NOMO-1 treated with dmso at 0.1 percent for 144 hours (cell line): ENCODE data around the gene UGT2A3.

Experiments
- DNase-seq: peaks from one replicate; lab custom pipeline; 2025; ENCODE audit not compliant: unreplicated experiment; lab: John Stamatoyannopoulos, UW

UGT2A3 gene

DNA sequence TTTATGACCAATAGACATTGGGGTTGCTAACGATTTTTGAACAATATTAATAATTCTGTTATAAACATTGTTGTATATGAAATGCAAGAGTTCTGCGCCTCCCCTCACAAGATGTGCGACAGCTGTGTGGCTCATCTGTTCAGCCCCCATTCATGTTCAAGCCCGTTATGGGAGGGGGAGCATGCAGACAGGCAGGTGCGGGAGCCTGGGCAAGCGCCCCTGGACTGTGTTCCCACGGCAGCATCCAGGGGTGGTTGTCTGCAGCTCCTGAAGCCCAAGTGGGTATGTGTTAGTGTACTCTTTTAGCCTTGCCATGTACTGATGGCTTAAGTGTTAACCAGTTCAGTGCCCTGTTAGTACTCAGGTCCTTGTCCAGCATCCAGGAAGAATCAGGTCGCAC is 34.6 kb downstream of the UGT2A3 start:
- DNase-seq, result no peak

DNA sequence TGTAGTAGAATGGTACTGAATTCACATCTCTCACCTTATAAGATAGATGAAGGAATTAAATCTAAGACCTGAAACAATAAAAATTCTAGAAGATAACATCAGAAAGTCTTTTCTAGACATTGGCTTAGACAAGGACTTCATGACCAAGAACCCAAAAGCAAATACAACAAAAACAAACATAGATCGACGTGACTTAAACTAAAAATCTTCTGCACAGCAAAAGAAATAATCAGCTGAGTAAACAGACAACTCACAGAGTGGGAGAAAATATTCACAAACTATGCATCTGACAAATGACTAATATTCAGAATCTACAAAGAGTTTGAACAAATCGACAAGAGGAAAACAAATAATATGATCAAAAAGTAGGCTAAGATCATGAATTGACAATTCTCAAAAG is 38.8 kb downstream of the UGT2A3 start:
- no peak for DNase-seq

DNA sequence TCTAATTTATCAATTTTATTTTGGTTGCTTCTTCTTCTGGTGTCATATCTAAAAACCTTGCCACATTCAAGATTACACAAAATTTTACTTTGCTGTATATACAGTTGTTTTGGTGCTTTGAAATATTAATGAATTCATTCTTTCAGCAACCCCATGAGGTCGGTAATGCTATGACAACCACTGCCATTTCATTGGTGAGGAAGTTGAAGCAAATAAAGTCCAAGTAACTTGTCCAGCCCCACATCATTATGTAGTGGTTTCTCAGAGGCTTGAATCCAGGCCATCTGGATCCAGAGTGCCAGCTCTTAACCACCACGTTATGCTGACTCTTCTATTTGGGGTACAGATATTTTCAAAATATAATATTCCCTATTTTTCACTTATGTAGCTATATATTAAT is 42.2 kb downstream of the UGT2A3 start:
- DNase-seq, result no peak

DNA sequence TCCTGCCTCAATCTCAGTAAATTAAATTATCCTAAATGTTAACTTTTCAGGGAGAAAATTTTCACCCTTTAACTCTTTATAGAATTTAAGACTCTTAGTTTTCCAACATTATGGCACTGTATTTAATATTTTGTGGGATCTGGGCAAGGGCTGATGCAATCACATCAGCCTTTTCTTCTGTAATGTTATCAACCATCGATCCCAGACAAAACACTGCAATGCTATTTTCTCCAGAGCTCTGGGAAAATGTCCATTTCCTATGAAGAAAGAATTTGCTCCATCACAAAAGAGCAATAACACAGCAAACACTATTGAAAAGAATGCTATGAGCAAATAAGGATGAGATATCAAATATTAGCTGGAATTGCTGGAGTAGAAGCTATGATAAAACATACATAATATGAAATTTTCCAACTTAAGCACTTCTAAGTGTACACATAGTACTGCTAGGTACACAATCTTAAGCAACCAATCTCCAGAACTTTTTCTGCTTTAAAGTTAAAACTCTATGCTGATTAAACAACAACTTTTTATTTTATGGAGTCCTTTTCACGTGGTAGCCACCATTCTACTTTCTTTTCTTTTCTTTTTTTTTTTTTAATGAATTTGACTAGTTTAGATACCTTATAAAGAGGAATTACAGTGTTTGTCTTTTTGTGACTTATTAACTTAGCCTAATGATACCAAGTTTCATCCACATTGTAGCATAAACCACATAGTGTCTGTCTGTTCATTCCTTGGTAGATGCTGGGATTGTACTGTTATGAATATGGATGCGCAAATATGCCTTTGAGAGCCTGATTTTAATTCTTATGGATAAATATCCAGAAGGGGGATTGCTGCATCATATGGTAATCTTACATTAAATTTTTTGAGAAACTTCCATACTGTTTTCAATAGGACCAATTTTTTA is 43.6 kb downstream of the UGT2A3 start:
- no peak for DNase-seq

DNA sequence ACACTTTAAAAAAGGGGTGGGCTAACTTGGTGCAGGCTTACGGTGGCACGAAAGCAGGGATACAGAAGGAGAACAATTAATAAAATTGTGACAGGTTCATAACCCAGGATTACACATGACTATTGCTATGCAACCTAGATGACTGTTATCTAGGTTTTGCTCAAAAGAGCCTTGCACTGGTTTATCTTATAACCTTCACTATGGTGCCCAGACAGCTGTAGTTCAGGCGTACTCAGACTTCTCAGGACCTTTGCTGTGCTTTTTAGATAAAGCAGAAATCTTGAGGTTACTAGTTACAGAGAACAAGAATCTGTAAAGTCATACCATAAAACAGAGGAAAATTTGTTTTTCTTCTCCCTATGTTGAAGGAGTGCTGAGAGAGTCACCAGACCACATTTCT is 44.4 kb downstream of the UGT2A3 start:
- DNase-seq, result no peak

DNA sequence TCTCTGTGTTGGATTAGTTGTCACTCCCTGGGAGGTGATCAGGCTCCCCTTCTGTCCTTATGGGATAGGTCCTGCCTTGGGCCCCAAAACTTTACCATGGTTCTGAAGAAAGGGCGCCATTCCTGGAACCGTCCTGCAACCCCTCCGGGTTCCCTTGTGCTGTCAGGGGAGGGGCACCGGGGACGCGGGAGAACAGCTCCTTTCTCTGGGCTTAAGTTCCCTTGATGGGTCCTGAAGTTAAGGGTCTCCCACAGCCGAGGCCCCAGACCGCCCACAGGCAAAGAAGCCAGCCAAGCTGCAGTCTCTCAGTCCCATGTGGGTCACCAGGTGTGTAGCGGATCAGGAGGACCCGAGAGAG is 44.8 kb downstream of the UGT2A3 start:
- DNase-seq, result no peak

DNA sequence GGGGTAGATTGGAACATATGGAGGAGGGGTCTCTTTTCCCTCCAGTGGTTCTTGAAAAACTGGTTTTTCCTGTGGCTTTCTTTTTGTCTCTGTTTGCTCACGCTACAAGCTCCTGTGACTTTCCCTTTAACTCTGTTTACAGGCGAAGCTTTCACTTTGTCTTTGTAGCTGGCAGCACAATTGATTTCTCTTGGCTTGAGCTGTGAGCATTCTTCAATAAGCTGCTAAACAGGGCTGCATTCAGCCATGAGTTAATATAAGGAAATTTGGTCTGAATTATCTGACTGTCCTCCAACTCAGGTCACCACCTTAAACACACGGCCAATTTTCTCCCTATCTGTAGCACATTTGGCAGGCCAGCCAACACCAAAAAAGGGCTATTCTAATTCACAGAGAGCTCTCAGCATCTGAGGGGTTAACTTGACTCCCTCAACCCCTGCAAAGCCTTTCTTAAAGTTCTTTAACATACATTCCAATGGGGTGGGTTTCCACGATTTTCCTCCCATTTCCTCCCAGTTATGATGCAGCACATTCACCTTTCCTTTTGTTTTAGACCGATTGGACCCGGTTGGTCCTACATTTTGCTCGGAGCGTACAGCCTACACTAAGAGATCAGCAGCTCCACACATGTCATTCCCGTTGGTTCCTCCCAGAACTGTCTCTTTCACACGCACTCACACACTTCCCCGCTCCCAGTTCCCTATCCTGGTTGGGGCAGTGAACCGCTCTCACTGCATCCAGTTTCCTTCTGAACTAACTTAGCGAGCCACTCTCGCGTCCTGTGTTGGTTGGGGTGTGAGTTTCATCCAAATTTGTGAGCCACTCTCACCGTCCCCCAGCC is 45.4 kb downstream of the UGT2A3 start:
- DNase-seq, result no peak

DNA sequence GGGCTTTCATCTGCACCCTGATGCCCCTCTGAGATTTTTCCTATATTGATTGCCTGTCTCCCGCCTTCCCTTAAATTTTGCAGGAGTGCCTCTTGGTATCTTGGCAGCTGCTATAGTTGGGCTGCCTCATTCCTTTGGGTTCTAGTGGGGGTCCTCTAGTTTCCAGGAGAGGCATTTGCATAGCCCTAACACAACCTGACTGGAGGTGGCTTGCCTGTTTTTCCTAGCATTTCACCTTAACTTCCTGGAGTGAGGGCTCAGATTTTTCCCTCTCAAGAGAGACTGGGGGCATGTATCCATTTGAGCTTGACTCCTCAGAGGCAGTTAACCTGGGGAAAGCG is 46.0 kb downstream of the UGT2A3 start:
- no peak for DNase-seq

DNA sequence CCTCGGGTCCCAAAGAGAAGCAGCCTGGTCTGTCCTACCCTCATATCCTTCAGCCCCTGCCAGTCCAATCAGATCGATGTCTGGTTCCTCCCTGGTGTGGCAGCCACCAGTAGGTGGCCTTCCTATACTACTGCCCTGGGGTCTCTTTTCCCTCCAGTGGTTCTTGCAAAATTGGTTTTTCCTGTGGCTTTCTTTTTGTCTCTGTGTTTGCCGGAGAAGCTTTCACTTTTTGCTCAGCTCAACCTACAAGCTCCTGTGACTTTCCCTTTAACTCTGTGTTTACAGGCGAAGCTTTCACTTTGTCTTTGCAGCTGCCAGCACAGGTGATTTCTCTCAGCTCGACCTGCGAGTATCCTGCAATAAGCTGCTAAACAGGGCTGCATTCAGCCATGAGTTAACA is 46.8 kb downstream of the UGT2A3 start:
- DNase-seq, result no peak

DNA sequence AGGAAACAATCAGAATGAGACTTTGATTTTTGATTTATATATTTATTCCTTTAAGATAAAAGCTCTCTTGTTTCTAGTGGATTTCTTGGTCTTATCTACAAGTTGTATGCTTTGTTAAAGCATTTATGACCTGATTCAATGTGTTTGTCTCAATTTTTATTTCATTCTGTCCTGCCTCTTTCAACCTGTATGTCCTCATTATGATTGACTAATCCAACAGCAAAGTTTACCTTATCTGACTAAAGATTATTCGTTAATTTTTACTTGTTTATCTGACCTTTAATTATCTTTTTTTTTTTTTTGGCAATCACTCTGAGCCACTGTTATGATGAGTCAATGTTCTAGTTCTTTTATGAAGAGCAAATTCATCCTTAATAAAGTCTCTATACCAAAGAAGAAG is 54.9 kb downstream of the UGT2A3 start:
- DNase-seq, result no peak

DNA sequence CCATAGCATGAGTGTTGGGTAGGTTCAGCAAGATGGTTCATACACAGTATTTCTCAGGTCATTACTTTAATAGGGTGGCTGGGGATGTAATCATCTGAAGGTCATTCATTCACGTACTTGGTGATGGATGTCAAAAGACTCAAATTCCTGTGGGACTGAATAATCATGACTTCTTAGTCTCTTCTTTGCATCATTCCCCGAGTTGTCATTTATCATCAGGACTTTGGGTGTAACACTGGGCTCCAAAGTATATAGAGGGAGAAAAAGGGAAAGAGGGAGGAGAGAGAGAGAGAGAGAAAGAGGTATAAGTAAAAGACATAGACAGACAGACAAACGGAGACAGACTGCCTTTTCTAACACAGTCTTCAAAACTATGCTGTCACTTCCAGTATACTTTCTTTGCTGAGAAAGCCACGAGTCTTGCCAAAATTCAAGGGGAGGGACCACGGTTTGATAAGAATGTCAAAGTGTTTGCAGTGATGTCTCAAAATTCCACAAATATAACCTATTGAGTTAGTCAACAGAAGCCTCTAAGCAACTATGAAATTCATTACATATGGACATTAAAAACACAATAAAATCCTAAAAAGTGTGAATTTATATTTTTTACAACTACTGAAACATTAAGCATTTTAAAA is 55.9 kb downstream of the UGT2A3 start:
- no peak for DNase-seq

DNA sequence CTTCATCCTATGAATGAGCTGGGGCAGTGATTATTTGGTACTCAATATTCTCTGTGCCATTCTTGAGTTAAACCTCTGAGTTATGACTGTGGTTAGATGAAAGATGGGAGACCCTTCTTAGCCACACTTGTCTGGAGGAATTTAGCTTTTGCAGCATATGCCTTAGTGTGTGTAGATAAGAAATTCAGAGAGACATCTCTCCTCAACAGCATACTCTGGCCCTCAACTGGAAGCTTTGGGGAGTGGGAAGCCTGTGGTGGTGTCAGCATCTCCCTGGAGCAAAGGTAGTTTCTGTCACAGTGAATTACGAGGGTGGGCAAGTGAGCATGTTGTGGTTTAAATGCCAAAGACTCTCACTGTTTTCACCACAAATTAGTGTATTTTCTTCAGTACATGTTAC is 58.7 kb downstream of the UGT2A3 start:
- DNase-seq, result no peak

DNA sequence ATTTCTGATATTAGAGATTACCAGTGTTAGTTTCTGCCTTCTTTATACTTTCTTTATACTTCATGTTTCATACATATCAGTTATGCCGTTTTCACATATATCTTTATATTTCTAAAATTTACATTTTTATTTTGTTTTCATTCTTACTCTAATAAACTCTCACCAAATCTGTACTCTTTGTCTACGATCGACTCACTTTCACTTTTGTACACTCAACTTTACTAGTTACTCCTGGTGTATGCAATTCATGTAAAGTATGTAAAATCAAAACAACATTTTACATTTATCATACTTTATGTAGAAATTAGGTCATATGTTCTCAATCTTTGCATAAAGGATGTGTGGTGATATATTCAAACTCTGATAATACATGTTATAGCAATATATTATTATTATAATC is 59.9 kb downstream of the UGT2A3 start:
- no peak for DNase-seq

DNA sequence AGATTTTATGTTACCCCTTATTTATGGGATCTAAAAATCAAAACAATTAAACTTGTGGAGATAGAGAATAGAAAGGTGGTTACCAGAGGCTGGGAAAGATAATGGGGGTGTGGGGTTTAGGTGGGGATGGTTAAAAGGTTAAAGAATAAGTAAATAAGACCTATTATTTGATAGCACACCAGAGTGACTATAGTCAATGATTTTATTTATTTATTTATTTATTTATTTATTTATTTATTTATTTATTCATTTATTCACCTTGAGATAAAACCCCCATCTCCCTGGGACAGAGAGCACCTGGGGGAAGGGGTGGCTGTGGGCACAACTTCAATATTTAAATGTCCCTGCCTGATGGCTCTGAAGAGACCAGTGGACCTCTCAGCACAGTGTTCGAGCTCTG is 66.1 kb downstream of the UGT2A3 start:
- DNase-seq, result no peak

DNA sequence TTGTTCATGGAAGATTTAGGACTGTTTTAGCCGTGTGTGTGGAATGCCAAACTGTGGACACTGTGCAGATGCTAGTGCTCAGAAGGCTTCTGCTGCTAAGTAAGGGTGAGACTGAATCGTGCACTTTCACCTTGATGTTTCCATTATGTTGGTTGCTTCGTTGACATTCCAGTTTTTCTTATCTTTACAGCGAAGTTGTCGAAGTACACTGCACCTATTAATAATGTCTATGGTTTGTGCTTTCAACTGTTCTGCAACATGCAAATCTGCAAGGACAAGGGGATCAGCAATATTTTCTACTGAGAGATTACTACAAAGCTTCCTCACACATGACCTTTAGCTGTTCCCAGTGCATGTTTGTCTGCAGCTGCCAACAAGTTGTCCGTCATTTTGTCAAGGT is 67.7 kb downstream of the UGT2A3 start:
- no peak for DNase-seq
